HG03108 (cell line): Measurements from ENCODE around the gene TLL2.

Experiments used
- ATAC-seq: cut with Tn5 transposase; IDR thresholded peaks from one replicate; pipeline ENCODE4 v1.9.1; 2021; ENCODE audit warnings: moderate library complexity; ENCODE audit not compliant: unreplicated experiment

The TLL2 gene

DNA sequence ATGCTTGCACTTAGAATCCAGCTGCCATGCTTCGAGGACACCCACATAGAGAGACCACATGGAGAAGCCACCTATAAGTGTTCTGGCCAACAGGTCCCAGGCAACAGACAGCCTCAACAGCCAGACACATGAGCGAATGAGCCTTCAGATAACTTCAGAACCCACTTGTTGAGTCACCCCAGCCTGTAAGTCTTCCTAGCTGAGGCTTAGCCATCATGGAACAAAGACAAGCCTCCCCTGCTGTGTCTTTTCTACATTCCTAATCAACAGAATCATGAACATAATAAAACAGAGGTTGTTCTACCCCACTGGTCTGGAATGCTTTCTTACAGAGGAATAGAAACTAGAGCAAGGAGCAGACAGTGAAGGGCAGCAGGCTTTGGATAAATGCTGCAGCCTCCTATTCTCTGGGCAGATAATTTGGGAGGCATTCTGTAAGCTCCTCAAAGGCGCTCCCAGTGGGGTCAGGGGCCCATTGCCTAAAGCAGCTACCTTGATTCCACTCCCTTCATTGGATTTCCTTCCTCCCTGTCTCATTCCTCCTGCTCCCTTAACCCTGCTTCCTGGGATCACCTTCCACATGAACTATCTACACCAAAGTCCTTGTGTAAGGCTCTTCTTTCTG is 4.6 kb downstream of the TLL2 start:
- ATAC-seq, result no peak

DNA sequence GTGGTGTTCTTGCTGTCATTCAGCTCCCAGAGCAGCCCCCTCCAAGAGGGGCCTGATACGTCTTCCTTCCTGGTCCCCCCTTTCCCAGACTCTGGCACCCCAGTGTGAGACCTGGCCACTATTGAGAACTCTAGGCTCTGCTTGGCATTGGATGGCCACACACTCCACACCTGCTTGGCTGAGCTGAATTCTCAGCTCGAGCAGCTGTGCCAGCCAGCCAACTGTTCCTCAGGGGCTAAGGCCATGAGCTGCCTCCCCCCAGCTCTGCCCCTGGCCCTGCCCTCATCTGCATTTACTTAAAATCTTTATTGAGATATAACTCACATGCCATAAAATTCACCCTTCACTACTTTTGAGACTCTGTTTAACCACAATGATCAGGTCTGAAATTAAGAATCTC is 6.7 kb downstream of the TLL2 start:
- ATAC-seq, result no peak

GRCh38 chr10:96505150-96506136 is 8.3 kb downstream of the TLL2 start:
- ATAC-seq, result no peak

- no peak for ATAC-seq
Observed at GRCh38 chr10:96502561-96503282, 11.0 kb downstream of the TLL2 start.

DNA sequence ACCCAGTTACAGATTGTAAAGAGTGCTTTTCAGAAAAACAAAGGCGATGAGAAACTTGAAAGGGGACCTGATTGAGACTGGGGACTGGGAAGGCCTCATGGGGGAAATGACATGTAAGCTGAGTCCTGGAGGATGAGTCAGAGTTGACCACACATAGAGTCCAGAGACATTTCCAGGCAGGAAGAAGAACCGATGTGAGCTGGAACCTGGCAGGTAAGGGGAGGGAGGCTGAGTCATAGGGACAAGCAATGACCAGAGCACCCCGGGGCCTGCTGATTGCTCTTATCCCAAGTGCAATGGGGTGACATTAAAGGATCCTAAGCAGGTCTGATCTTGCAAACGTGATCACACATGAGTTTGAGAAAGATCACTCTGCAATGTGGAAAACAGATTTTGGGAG is 11.7 kb downstream of the TLL2 start:
- no peak for ATAC-seq

GRCh38 chr10:96500519-96500918 is 13.2 kb downstream of the TLL2 start:
- no peak for ATAC-seq

DNA sequence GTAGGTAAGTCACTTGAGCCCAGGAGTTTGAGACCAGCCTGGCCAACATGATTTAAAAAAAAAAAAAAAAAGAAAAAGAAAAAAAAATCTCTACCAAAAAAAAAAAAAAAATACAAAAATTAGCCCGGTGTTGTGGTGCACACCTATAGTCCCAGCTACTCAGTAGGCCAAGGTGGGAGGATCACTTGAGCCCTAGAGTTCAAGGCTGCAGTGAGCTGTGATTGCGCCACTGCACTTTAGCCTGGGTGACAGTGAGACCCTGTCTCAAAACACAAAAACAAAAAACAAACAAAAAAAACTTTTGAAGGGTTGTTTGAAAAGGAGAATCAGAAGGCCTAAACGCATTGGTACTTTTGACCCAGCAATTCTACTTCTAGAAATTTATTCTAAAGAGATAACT is 13.7 kb downstream of the TLL2 start:
- ATAC-seq, result no peak

DNA sequence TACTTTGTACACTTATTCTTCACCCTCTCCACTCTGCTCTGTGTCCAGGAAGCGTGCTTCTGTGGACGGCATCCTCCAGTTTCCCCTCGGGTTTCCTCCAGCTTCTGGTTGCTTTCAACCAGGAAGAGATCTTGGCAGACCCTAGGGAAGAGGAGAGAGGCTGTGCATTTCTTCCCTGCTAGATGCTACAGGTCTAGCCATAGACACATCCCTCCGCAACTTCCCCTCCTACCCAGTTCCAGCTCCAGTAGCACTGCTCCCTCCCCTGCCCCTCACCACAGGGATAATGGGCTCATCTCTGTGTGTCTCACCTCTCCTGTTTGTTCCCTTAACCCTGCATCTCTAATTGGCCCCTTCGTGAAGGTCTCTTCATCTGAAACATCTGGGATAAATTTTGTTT is 16.3 kb downstream of the TLL2 start:
- no peak for ATAC-seq

DNA sequence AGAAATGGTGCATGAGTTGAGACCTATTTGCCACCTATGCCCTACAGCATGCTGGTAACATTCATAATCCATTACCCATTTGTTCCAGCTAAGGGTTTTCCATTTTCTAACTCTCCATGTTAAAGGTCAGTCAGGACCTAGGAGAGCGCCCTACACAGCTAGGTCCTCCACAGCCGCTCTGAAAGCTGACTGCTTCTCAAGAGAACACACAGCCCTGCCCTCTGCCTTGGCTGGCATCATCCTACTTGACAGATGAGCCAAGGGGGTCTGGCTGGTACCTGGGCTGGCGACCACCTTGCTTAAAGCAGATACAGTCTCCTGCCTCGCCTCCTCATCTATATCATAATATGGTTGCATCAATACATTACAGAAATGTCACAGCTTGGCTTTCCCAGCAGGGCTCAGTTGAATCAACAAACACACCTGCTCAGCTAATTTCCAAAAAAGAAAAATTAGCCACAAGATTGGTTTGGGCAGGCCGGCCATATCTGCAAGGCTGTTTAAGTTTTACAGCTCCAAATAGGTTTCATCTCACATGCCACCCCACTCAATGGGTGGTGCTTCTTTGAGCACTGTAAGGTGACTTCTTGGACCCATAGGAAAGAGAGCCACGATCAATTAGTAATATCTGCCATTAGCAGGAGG is 17.3 kb downstream of the TLL2 start:
- no peak for ATAC-seq

- no peak for ATAC-seq
Observed at GRCh38 chr10:96495544-96495943, 18.2 kb downstream of the TLL2 start.

DNA sequence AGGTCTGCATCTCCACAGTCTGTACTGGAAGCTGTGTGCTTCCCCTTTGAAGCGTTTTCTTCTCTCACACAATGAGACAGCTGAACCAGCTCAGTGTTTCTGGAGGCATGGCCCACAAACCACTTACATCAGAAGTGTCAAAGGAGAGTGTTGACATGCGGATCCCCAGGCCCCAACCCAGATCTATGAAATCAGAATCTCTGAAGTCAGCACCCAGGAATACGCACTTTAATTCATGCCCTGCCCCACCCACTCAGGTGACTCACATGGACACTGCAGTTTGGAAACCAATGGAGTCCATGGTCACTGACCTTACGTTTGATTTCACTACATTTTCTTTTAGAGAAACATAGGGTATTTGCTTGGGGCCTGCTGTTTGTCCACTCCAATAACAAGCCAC is 19.0 kb downstream of the TLL2 start:
- no peak for ATAC-seq

- no peak for ATAC-seq
Observed at GRCh38 chr10:96493871-96494525, 19.7 kb downstream of the TLL2 start.

DNA sequence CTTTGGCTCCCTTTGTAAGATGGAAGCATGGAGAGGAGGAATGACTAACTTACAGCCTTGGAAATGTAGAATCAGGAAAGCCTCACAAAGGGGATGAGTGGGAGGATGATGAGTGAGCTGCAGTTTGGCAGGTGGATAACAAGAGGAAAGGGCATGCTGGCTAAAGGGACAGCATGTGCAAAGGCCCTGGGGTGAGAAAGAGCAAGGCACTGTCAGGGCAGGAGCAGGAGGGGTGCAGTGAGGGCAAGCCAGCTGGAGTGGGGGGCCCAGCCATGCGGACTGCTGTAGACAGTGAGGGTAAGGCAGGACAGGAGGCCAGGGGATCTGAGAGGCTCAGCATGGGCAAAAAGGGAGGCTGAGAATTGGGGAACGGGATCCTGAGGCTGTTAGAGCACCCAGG is 20.5 kb downstream of the TLL2 start:
- ATAC-seq, result no peak

- no peak for ATAC-seq
Observed at GRCh38 chr10:96491303-96491702, 22.4 kb downstream of the TLL2 start.

GRCh38 chr10:96488161-96488935 is 25.4 kb downstream of the TLL2 start:
- no peak for ATAC-seq

DNA sequence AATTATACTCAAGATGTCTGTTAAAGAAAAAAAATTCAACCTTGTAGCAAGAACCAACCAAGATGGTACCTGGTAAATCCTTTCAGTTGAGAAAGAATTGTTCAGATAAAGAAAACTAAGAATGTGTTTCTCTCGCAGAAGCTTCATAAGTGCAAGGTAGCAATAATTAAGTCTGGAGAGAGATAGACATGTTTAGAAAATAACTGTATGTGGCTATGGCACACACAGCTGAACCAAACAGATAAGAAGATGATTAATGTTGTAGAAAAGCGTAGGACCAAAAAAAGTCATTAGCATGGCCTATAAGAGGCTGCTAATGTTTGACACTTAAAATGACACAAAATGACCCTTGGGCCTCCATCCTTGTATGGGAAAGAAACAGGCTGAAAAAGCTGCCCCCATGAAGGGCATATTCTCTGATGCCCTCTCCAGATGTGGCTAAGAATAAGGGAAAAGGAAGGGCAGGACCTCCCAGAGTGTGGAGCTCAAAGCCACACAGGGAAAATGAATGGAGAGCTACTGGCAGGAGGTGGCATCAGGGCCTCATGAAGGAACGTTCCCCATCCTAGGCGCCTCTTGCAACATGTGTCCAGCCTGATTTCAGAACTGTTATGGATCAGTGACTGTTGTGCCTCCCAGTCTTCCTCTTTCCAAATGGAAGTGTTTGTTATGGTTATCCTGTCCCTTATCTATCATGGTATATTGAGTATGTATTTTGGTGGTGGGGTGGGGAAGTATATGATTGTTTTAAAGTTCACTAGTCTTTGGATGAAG is 30.7 kb downstream of the TLL2 start:
- ATAC-seq, result no peak

DNA sequence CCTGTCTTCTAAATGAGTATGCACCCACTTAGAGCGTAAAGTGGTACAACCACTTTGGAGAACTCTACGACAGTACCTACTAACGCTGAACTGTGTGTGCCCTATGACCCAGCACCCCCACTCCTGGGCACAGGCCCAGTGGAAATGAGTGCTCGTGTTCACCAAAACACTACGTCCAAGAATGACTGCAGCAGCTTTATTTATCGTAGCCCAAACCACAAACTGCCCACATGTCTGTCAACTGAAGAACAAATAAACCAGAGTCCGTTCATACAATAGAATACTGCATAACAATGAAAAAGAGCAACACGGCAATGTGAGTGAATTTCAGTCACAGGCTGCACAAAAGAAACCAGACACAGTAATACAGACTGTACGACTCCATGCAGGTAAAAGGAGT is 35.4 kb downstream of the TLL2 start:
- no peak for ATAC-seq

- ATAC-seq, result no peak
Observed at GRCh38 chr10:96473866-96474265, 39.9 kb downstream of the TLL2 start.

- ATAC-seq, result no peak
Observed at GRCh38 chr10:96470116-96470743, 43.5 kb downstream of the TLL2 start.
